ENCODE measurements around the gene APOA4. TPM values are rescaled to one million over a fixed set of nuclear protein-coding genes. Genes with fewer than 3 reads are reported as not detected.
A peak's percentile ranks its signal among the peaks of the same experiment; 100 is the strongest.
"Not testable (repeated sequence)": the region's sequence is repeated elsewhere in the genome, so short reads cannot be mapped to it uniquely, and the experiment has no call there.

APOA4 gene
- total and polyA plus RNA-seq, 2 experiments from 2014 or later = 0.86 to 2.1 TPM

DNA sequence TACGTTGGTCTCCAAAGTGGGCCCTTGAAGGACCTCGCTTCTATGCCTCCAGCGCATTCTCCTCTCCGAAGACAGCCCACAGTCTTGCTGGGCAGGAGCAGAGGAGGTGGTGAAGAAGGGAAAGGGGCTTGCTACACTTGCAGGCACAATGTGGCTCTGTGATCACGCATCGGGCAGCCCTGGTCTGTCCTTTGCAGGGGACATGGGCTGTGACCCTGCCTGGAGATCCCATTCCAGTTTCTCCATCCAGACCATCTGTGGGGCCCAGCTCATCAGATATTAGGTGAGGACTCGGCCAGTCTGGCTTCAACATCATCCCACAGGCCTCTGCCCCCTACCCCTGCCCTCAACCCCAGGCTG lies 13.5 kb upstream of the APOA4 start:
- Histone ChIP-seq H3K36me3 (no peaks in the 10 kb centered on the region), H3K4me1 (ENCODE audit: low read depth) (peaks cover 32% of the 10 kb centered on the region), H3K27ac (peak overlapping the region; percentile 87), H3K4me3 (no peak overlapping the region), H3K27me3 (no peaks in the 10 kb centered on the region), H3K9me3 (ENCODE audit: low read depth) (no peaks in the 10 kb centered on the region)
- no peak for DNase-seq (ENCODE audit: low read depth in 1 of 2, low spot score in 1 of 2)
- TF ChIP-seq, protein P1, sequence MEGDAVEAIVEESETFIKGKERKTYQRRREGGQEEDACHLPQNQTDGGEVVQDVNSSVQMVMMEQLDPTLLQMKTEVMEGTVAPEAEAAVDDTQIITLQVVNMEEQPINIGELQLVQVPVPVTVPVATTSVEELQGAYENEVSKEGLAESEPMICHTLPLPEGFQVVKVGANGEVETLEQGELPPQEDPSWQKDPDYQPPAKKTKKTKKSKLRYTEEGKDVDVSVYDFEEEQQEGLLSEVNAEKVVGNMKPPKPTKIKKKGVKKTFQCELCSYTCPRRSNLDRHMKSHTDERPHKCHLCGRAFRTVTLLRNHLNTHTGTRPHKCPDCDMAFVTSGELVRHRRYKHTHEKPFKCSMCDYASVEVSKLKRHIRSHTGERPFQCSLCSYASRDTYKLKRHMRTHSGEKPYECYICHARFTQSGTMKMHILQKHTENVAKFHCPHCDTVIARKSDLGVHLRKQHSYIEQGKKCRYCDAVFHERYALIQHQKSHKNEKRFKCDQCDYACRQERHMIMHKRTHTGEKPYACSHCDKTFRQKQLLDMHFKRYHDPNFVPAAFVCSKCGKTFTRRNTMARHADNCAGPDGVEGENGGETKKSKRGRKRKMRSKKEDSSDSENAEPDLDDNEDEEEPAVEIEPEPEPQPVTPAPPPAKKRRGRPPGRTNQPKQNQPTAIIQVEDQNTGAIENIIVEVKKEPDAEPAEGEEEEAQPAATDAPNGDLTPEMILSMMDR (IDR thresholded peaks at IDR 0.05; ENCODE audit: low read depth, low read length) = no peak

DNA sequence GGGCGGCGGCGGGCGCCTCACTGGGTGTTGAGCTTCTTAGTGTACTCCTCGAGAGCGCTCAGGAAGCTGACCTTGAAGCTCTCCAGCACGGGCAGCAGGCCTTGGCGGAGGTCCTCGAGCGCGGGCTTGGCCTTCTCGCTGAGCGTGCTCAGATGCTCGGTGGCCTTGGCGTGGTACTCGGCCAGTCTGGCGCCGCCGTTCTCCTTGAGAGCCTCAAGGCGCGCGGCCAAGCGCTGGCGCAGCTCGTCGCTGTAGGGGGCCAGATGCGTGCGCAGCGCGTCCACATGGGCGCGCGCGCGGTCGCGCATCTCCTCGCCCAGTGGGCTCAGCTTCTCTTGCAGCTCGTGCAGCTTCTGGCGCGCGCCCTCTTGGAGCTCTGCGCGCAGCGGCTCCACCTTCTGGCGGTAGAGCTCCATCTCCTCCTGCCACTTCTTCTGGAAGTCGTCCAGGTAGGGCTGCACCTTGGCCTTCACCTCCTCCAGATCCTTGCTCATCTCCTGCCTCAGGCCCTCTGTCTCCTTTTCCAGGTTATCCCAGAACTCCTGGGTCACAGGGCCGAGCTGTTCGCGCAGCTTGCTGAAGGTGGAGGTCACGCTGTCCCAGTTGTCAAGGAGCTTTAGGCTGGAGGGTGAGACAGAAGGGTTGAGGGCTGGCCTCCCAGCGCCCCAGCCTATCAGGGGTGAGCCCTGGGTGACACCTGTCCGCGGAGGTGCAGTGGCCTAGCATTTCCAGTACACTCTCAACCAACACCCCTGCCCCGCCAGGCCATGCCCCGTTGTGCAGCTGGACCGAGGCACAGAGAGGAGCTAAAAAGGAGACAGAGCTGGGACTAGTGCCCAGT lies 12.9 kb upstream of the APOA4 start:
- Histone ChIP-seq H3K9me3 (ENCODE audit: low read depth) (no peaks in the 10 kb centered on the region), H3K4me3 (no peak overlapping the region), H3K27me3 (no peaks in the 10 kb centered on the region), H3K36me3 (no peaks in the 10 kb centered on the region), H3K4me1 (ENCODE audit: low read depth) (peaks cover 32% of the 10 kb centered on the region), H3K27ac (peak overlapping the region; percentile 87)
- TF ChIP-seq, protein P1 (IDR thresholded peaks at IDR 0.05; ENCODE audit: low read depth, low read length) = peak; percentile 72
- peak; percentile 93 to 99 for DNase-seq (ENCODE audit: low read depth in 1 of 2, low spot score in 1 of 2)

DNA sequence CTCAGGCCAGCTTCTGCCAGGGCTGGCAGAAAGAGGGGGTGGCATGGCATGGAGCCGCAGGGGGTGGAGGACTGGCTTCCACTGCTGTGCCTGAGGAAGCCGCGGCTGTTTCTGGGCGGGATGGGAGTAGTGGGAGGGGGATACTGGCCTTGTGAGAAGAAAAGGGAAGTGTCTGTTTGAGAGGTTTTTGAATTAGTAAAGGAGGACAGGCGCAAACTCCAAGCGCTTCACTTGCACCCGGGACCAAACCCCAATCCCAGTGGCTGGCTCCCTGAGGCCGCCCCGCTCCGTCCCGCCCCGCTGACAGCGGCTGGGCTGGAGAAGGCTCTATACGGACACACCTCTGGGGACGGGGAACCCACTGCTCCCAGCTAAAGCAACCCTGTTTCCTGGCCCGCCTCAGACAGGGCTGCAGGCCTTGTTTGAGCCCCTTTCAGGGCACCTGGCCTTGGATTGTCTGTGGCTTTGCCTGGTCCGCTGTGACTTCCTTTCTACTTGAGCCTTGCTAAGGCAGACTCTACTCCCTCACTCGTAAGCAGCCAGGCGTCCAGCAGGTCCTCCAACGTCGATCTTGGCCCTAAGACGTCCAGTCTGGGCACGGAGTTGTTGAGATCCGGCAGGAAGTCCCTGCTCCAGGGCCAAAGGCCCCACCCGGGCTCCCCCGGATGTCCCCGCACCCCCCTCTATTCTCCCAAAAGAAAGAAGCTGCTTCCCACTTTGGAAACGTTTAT lies 12.1 kb upstream of the APOA4 start:
- Histone ChIP-seq H3K36me3 (no peaks in the 10 kb centered on the region), H3K27ac (peak overlapping the region; percentile 73), H3K27me3 (no peaks in the 10 kb centered on the region), H3K4me1 (ENCODE audit: low read depth) (peaks cover 32% of the 10 kb centered on the region), H3K4me3 (no peak overlapping the region), H3K9me3 (ENCODE audit: low read depth) (no peaks in the 10 kb centered on the region)
- no peak for DNase-seq (ENCODE audit: low read depth in 1 of 2, low spot score in 1 of 2)
- TF ChIP-seq, protein P1 (IDR thresholded peaks at IDR 0.05; ENCODE audit: low read depth, low read length) = no peak

DNA sequence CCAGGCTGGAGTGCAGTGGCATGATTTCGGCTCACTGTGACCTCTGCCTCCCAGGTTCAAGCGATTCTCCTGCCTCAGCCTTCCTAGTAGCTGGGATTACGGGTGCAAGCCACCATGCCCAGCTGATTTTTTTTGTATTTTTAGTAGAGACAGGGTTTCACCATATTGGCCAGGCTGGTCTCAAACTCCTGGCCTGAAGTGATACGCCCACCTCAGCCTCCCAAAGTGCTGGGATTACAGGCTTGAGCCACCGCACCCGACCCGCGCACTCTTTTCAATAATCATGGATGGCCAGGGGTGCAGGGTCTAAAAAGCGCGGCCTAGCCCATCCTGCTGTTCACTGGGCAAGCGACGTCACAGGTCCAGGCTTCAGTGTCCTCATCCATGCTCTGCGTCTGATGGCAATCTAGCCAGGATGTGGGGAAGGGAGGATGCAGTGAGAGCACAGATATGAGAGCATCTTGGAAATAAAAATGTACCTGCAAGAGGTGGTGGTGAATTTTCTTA lies 11.5 kb upstream of the APOA4 start:
- peaks cover 35% of the 10 kb centered on the region for H3K4me1 ChIP-seq (ENCODE audit: low read depth)
- DNase-seq (ENCODE audit: low read depth in 1 of 2, low spot score in 1 of 2); H3K36me3 ChIP-seq; H3K27me3 ChIP-seq; H3K4me3 ChIP-seq; H3K27ac ChIP-seq; H3K9me3 ChIP-seq (ENCODE audit: low read depth): not testable (repeated sequence)

DNA sequence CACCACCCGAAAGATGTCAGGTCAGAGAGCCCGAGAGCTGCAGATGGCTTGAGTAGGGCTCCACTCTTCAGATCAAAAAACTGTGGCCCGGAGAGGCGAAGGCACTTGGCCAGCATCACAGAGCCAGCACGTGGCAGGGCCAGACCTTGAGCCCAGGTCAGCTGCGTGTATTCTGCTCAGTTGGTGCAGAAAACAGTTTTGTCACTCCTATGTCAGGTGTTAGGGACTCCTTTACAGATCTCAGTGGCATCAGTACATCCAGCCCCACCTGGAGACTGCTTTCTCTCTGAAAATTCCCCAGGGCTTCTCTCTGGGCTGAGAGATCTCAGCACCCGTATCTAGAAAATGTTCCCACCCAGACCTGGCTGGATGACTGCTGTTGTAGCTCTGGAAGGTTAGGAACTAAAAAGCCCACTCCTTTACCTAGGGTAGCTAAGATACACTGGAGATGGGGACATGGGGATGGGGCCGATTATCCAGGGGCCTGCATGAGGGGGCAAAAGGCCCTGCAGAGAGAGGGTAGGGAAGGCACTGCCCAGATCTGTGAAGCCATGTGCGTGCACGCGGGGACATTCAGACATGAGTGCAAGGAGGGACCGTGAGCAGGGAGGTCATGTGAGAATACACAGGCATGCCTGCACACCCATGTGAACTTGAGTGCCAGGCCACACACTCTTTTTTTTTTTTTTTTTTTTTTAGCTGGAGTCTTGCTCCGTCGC lies 10.9 kb upstream of the APOA4 start:
- TF ChIP-seq, protein P1 (IDR thresholded peaks at IDR 0.05; ENCODE audit: low read depth, low read length) = no peak

More for the DNA sequence above, 10.9 kb upstream of the APOA4 start:
- Histone ChIP-seq H3K36me3 (no peaks in the 10 kb centered on the region), H3K4me1 (ENCODE audit: low read depth) (peaks cover 41% of the 10 kb centered on the region), H3K27me3 (no peaks in the 10 kb centered on the region), H3K9me3 (ENCODE audit: low read depth) (no peaks in the 10 kb centered on the region), H3K27ac (no peak overlapping the region), H3K4me3 (no peak overlapping the region)
- DNase-seq (ENCODE audit: low read depth in 1 of 2, low spot score in 1 of 2) = no peak
